Measurements from ENCODE around the gene ZNF695. TPM values are rescaled to one million over a fixed set of nuclear protein-coding genes. Genes with fewer than 3 reads are reported as not detected.

Gene ZNF695
- total and polyA plus RNA-seq, 2 donors: 0.11 to 2.7 TPM

Other genes with a start within 250 kb of the ZNF695 start
- 45.7 TPM for gene AHCTF1, start 76.1 kb downstream of the ZNF695 start, total RNA-seq
- gene AHCTF1, start 76.1 kb downstream of the ZNF695 start, polyA plus RNA-seq: 15.3 TPM
- gene ZNF670, start 70.8 kb upstream of the ZNF695 start, total RNA-seq: 8.7 TPM
- gene ZNF670, start 70.8 kb upstream of the ZNF695 start, polyA plus RNA-seq: 3.0 TPM
- 12.0 TPM for gene ZNF669, start 96.3 kb upstream of the ZNF695 start, total RNA-seq
- 5.8 TPM for gene ZNF669, start 96.3 kb upstream of the ZNF695 start, polyA plus RNA-seq
- 116 TPM for gene ZNF124, start 164.0 kb upstream of the ZNF695 start, total RNA-seq
- 2.1 TPM for gene ZNF124, start 164.0 kb upstream of the ZNF695 start, polyA plus RNA-seq
- not detected for gene VN1R5, start 248.0 kb upstream of the ZNF695 start, total RNA-seq
- gene VN1R5, start 248.0 kb upstream of the ZNF695 start, polyA plus RNA-seq: not detected